ENCODE measurements around the gene DHRS3.

DHRS3 gene

GRCh38 chr1:12573015-12573825 lies 44.8 kb downstream of the DHRS3 start:
- no peak overlapping the region for H2AK5ac ChIP-seq (ENCODE audit: low read length, severe bottlenecking)
- peaks cover 0 to 46% of the 10 kb centered on the region in 2 experiments for H3K36me3 ChIP-seq (ENCODE audit: control insufficient read depth in 1 of 2, insufficient read depth in 2 of 2, low read depth in 1 of 2, low read length in 2 of 2)
- H2BK12ac ChIP-seq (ENCODE audit: low read length in 2 of 2): no peak overlapping the region
- H3K27ac ChIP-seq (ENCODE audit: low read length, poor library complexity, severe bottlenecking): no peak overlapping the region
- H3K9me3 ChIP-seq (ENCODE audit: control insufficient read depth, low read length): no peaks in the 10 kb centered on the region
- H3K4me2 ChIP-seq (ENCODE audit: low read length, poor library complexity, severe bottlenecking): no peak overlapping the region
- no peak overlapping the region for H2BK5ac ChIP-seq (ENCODE audit: low read depth, low read length, poor library complexity, severe bottlenecking)
- H3K18ac ChIP-seq (ENCODE audit: low read depth in 1 of 2, low read length in 2 of 2): no peak overlapping the region
- H3K4ac ChIP-seq (ENCODE audit: low read depth in 1 of 2, low read length in 2 of 2): no peak overlapping the region
- no peak overlapping the region for H2BK15ac ChIP-seq (ENCODE audit: low read depth, poor library complexity, severe bottlenecking)
- H2AFZ ChIP-seq (ENCODE audit: low read depth, low read length): no peak overlapping the region
- peaks cover 0 to 13% of the 10 kb centered on the region in 2 experiments for H3K27me3 ChIP-seq (ENCODE audit: control insufficient read depth in 1 of 2, insufficient read depth in 1 of 2, low read length in 2 of 2)
- no peak for DNase-seq
- no peak overlapping the region for H4K91ac ChIP-seq (ENCODE audit: low read length)
- H3K9ac ChIP-seq (ENCODE audit: low read length): no peak overlapping the region
- no peak overlapping the region for H3K23ac ChIP-seq (ENCODE audit: low read length in 2 of 2)
- no peak overlapping the region for H3K14ac ChIP-seq (ENCODE audit: low read length in 2 of 2)
- H2BK120ac ChIP-seq (ENCODE audit: low read depth, low read length): no peak overlapping the region
- WGBS: 86% methylated on average over 9 of the region's 9 CpGs
- H4K8ac ChIP-seq (ENCODE audit: low read length): no peak overlapping the region
- H3K4me1 ChIP-seq (ENCODE audit: control insufficient read depth, insufficient read depth, low read depth, low read length): peaks cover 9% of the 10 kb centered on the region
- H3K4me3 ChIP-seq (ENCODE audit: insufficient read depth in 1 of 2, low read depth in 1 of 2, low read length in 2 of 2): no peak overlapping the region
- no peaks in the 10 kb centered on the region for H3K79me1 ChIP-seq (replicated peaks; ENCODE audit: low read length, poor library complexity, severe bottlenecking)

- peaks cover 0 to 12% of the 10 kb centered on the region in 2 experiments for H3K27me3 ChIP-seq (ENCODE audit: control insufficient read depth in 1 of 2, insufficient read depth in 1 of 2, low read length in 2 of 2)
- no peak overlapping the region for H4K91ac ChIP-seq (ENCODE audit: low read length)
- H2BK12ac ChIP-seq (ENCODE audit: low read length in 2 of 2): no peak overlapping the region
- H3K18ac ChIP-seq (ENCODE audit: low read depth in 1 of 2, low read length in 2 of 2): no peak overlapping the region
- no peak overlapping the region for H2BK15ac ChIP-seq (ENCODE audit: low read depth, poor library complexity, severe bottlenecking)
- whole genome bisulfite sequencing: 88% methylated on average over 5 of the region's 7 CpGs
- DNase-seq: no peak
- H3K36me3 ChIP-seq (ENCODE audit: control insufficient read depth in 1 of 2, insufficient read depth in 2 of 2, low read depth in 1 of 2, low read length in 2 of 2): peaks cover 0 to 48% of the 10 kb centered on the region in 2 experiments
- no peaks in the 10 kb centered on the region for H3K79me1 ChIP-seq (replicated peaks; ENCODE audit: low read length, poor library complexity, severe bottlenecking)
- H3K23ac ChIP-seq (ENCODE audit: low read length in 2 of 2): no peak overlapping the region
- H3K9ac ChIP-seq (ENCODE audit: low read length): no peak overlapping the region
- no peaks in the 10 kb centered on the region for H3K9me3 ChIP-seq (ENCODE audit: control insufficient read depth, low read length)
- no peak overlapping the region for H2AFZ ChIP-seq (ENCODE audit: low read depth, low read length)
- no peak overlapping the region for H3K14ac ChIP-seq (ENCODE audit: low read length in 2 of 2)
- peaks cover 8% of the 10 kb centered on the region for H3K4me1 ChIP-seq (ENCODE audit: control insufficient read depth, insufficient read depth, low read depth, low read length)
- no peak overlapping the region for H4K8ac ChIP-seq (ENCODE audit: low read length)
- no peak overlapping the region for H2AK5ac ChIP-seq (ENCODE audit: low read length, severe bottlenecking)
- no peak overlapping the region for H3K27ac ChIP-seq (ENCODE audit: low read length, poor library complexity, severe bottlenecking)
- no peak overlapping the region for H3K4me2 ChIP-seq (ENCODE audit: low read length, poor library complexity, severe bottlenecking)
- no peak overlapping the region for H2BK5ac ChIP-seq (ENCODE audit: low read depth, low read length, poor library complexity, severe bottlenecking)
- no peak overlapping the region for H3K4me3 ChIP-seq (ENCODE audit: insufficient read depth in 1 of 2, low read depth in 1 of 2, low read length in 2 of 2)
- no peak overlapping the region for H2BK120ac ChIP-seq (ENCODE audit: low read depth, low read length)
- H3K4ac ChIP-seq (ENCODE audit: low read depth in 1 of 2, low read length in 2 of 2): no peak overlapping the region
Observed at GRCh38 chr1:12572522-12572921, 45.5 kb downstream of the DHRS3 start.

DNA sequence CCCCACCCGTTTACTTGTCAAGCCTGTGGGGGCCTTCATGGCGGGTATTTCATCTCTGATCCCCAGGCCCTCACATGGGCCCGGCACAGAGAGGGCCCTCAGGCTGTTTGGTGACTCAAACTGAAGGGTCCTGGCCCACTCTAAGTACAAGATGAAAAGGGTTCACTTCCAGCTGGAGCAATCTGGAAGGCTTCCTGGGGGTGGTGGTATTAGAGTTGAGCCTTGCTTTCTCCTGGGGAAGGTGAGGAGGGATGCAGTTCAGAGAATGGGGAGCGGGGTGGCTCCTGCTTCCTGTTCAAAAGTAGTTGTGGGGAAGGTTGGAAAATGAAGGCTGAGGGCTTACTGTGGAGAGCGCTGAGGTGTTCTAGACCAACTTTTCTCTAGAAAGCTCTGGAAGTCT lies 47.7 kb downstream of the DHRS3 start:
- Histone ChIP-seq H3K79me1 (replicated peaks; ENCODE audit: low read length, poor library complexity, severe bottlenecking) (no peaks in the 10 kb centered on the region), H4K91ac (ENCODE audit: low read length) (no peak overlapping the region), H2BK12ac (ENCODE audit: low read length in 2 of 2) (no peak overlapping the region), H2AK5ac (ENCODE audit: low read length, severe bottlenecking) (no peak overlapping the region), H3K36me3 (ENCODE audit: control insufficient read depth in 1 of 2, insufficient read depth in 2 of 2, low read depth in 1 of 2, low read length in 2 of 2) (peaks cover 0 to 44% of the 10 kb centered on the region in 2 experiments), H2BK15ac (ENCODE audit: low read depth, poor library complexity, severe bottlenecking) (no peak overlapping the region), H3K4me2 (ENCODE audit: low read length, poor library complexity, severe bottlenecking) (no peak overlapping the region), H3K9me3 (ENCODE audit: control insufficient read depth, low read length) (no peaks in the 10 kb centered on the region), H3K23ac (ENCODE audit: low read length in 2 of 2) (no peak overlapping the region), H2AFZ (ENCODE audit: low read depth, low read length) (no peak overlapping the region), H3K4ac (ENCODE audit: low read depth in 1 of 2, low read length in 2 of 2) (no peak overlapping the region), H3K4me3 (ENCODE audit: insufficient read depth in 1 of 2, low read depth in 1 of 2, low read length in 2 of 2) (no peak overlapping the region), H3K18ac (ENCODE audit: low read depth in 1 of 2, low read length in 2 of 2) (no peak overlapping the region), H3K4me1 (ENCODE audit: control insufficient read depth, insufficient read depth, low read depth, low read length) (peaks cover 8% of the 10 kb centered on the region), H3K27ac (ENCODE audit: low read length, poor library complexity, severe bottlenecking) (no peak overlapping the region), H2BK5ac (ENCODE audit: low read depth, low read length, poor library complexity, severe bottlenecking) (no peak overlapping the region), H4K8ac (ENCODE audit: low read length) (no peak overlapping the region), H3K27me3 (ENCODE audit: control insufficient read depth in 1 of 2, insufficient read depth in 1 of 2, low read length in 2 of 2) (peaks cover 0 to 8% of the 10 kb centered on the region in 2 experiments), H3K9ac (ENCODE audit: low read length) (no peak overlapping the region), H3K14ac (ENCODE audit: low read length in 2 of 2) (no peak overlapping the region), H2BK120ac (ENCODE audit: low read depth, low read length) (no peak overlapping the region)
- DNase-seq: no peak
- 85% methylated on average over 5 of the region's 5 CpGs for WGBS

GRCh38 chr1:12568009-12568767 lies 49.8 kb downstream of the DHRS3 start:
- no peak overlapping the region for H2BK5ac ChIP-seq (ENCODE audit: low read depth, low read length, poor library complexity, severe bottlenecking)
- no peak overlapping the region for H3K4ac ChIP-seq (ENCODE audit: low read depth in 1 of 2, low read length in 2 of 2)
- H3K9me3 ChIP-seq (ENCODE audit: control insufficient read depth, low read length): peaks cover 8% of the 10 kb centered on the region

More at GRCh38 chr1:12568009-12568767, 49.8 kb downstream of the DHRS3 start:
- Histone ChIP-seq H3K79me1 (replicated peaks; ENCODE audit: low read length, poor library complexity, severe bottlenecking) (no peaks in the 10 kb centered on the region), H2AK5ac (ENCODE audit: low read length, severe bottlenecking) (no peak overlapping the region), H3K4me3 (ENCODE audit: insufficient read depth in 1 of 2, low read depth in 1 of 2, low read length in 2 of 2) (no peak overlapping the region), H3K23ac (ENCODE audit: low read length in 2 of 2) (no peak overlapping the region), H2AFZ (ENCODE audit: low read depth, low read length) (no peak overlapping the region), H3K18ac (ENCODE audit: low read depth in 1 of 2, low read length in 2 of 2) (no peak overlapping the region), H3K4me2 (ENCODE audit: low read length, poor library complexity, severe bottlenecking) (no peak overlapping the region), H3K36me3 (ENCODE audit: control insufficient read depth in 1 of 2, insufficient read depth in 2 of 2, low read depth in 1 of 2, low read length in 2 of 2) (peaks cover 0 to 36% of the 10 kb centered on the region in 2 experiments), H2BK15ac (ENCODE audit: low read depth, poor library complexity, severe bottlenecking) (no peak overlapping the region), H4K91ac (ENCODE audit: low read length) (no peak overlapping the region), H3K4me1 (ENCODE audit: control insufficient read depth, insufficient read depth, low read depth, low read length) (no peaks in the 10 kb centered on the region), H2BK120ac (ENCODE audit: low read depth, low read length) (no peak overlapping the region), H3K9ac (ENCODE audit: low read length) (no peak overlapping the region), H2BK12ac (ENCODE audit: low read length in 2 of 2) (no peak overlapping the region), H3K27me3 (ENCODE audit: control insufficient read depth in 1 of 2, insufficient read depth in 1 of 2, low read length in 2 of 2) (peaks cover 0 to 8% of the 10 kb centered on the region in 2 experiments), H3K27ac (ENCODE audit: low read length, poor library complexity, severe bottlenecking) (no peak overlapping the region), H4K8ac (ENCODE audit: low read length) (no peak overlapping the region), H3K14ac (ENCODE audit: low read length in 2 of 2) (no peak overlapping the region)
- WGBS: 95% methylated on average over 10 of the region's 14 CpGs
- no peak for DNase-seq
